Activated naive CD4-positive, alpha-beta T cell treated with anti-CD3 and anti-CD28 coated beads, Interleukin-2, amount 10 ng/mL, durations not matched to agents 7 days and 5 days (primary cell): ENCODE results near the gene CENPL.
"Not testable (repeated sequence)": the region's sequence is repeated elsewhere in the genome, so short reads cannot be mapped to it uniquely, and the experiment has no call there.

Experiments used
- CTCF ChIA-PET: fragments of 350-600 bp; sonication (Branson Sonifier 250); formaldehyde crosslinking; loops from one replicate; lab custom pipeline; 2021; ENCODE audit warnings: antibody characterized with exemption; lab: Charles Lee
- DNase-seq: peaks from one replicate; pipeline ENCODE4 v3.0.0-alpha.2; 2020
- H3K27ac Mint-ChIP-seq: one replicate; pipeline ENCODE4 v1.8.0; 2021; ENCODE audit warnings: mild to moderate bottlenecking, moderate library complexity, mixed read lengths
- H3K27me3 Mint-ChIP-seq: one replicate; pipeline ENCODE4 v1.8.0; 2021; ENCODE audit warnings: mild to moderate bottlenecking, mixed read lengths
- H3K36me3 Mint-ChIP-seq: one replicate; pipeline ENCODE4 v1.8.0; 2021; ENCODE audit warnings: mixed read lengths
- H3K4me1 Mint-ChIP-seq: one replicate; pipeline ENCODE4 v1.8.0; 2021; ENCODE audit warnings: mixed read lengths
- H3K4me3 Mint-ChIP-seq: one replicate; pipeline ENCODE4 v1.8.0; 2021; ENCODE audit warnings: mild to moderate bottlenecking, moderate library complexity, mixed read lengths
- H3K9me3 Mint-ChIP-seq: one replicate; pipeline ENCODE4 v1.8.0; 2021; ENCODE audit warnings: mixed read lengths

The CENPL gene

DNA sequence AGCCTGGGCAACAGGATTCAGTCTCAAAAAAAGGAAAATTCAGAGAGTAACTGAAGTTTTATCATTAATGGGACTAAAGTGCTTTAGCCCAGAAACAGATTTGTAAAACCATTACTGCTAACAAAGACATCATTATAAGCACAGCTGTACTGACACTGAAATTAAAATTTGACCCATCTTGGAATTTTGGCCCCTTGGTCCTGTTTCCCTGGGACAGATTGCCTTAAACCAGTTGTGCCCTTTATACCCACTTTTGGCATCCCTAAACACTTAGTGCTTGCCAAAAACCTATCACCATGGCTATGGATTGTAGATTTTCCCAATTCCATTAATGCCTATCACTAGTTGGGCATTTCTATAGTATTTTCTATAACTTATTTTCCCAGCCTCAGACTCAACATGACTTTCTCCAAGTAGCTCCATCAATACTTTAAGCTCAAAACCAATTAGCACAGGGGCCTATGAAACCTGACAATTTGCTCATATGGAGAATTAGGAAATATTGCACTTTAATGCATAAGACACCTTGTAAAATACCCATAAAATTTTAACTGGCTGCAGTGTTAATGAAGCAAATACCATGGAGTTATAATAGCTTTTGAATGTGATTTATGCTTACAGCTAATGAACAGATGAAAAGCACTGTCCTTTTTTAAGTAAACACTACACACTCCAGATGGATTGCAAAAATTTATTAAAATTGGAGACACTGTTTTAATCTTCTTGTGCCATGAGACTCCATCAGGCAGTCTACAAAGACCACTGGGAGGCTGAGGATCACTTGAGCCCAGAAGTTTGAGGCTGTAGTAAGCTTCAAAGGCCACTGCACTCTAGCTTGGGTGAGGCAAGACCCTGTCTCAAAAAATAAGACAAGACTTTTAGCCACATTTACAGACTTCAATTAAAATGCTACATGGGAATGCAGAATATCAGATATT, 38.8 kb upstream of the CENPL start:
- H3K4me3 Mint-ChIP-seq = no peak overlapping the region
- peak overlapping the region; percentile 80 for H3K27ac Mint-ChIP-seq
- H3K27me3 Mint-ChIP-seq = no peaks in the 10 kb centered on the region
- no peak for DNase-seq
- H3K9me3 Mint-ChIP-seq = no peaks in the 10 kb centered on the region
- H3K36me3 Mint-ChIP-seq = peaks cover 55% of the 10 kb centered on the region
- CTCF ChIA-PET = interaction anchor here (0.5 kb wide), 1 partner anchor 1166 kb away, joined by 4 read pairs; no protein-coding TSS in a partner anchor
- peaks cover 39% of the 10 kb centered on the region for H3K4me1 Mint-ChIP-seq

DNA sequence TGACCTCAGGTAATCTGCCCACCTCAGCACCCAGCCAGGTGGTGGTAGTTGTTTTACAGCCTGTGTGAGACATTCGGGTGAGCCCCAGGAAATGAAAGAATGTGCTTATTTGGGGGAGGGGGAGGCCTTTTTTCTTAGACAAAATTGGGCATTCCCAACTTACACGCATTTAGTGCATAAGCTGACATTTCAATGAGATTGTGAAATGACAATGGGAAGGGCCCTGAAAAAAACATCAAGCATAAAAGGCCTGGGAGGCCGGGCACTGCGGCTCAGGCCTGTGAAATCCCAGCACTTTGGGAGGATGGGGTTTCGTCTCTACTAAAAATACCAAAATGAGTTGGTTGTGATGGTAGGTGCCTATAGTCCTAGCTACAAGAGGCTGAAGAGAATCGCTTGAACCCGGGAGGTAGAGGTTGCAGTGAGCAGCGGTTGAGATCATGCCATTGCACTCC, 38.1 kb upstream of the CENPL start:
- Mint-ChIP-seq H3K4me1 (peaks cover 39% of the 10 kb centered on the region), H3K4me3 (no peak overlapping the region), H3K36me3 (peaks cover 59% of the 10 kb centered on the region), H3K9me3 (no peaks in the 10 kb centered on the region), H3K27me3 (no peaks in the 10 kb centered on the region), H3K27ac (no peak overlapping the region)
- DNase-seq = no peak
- CTCF ChIA-PET = no interaction called here

DNA sequence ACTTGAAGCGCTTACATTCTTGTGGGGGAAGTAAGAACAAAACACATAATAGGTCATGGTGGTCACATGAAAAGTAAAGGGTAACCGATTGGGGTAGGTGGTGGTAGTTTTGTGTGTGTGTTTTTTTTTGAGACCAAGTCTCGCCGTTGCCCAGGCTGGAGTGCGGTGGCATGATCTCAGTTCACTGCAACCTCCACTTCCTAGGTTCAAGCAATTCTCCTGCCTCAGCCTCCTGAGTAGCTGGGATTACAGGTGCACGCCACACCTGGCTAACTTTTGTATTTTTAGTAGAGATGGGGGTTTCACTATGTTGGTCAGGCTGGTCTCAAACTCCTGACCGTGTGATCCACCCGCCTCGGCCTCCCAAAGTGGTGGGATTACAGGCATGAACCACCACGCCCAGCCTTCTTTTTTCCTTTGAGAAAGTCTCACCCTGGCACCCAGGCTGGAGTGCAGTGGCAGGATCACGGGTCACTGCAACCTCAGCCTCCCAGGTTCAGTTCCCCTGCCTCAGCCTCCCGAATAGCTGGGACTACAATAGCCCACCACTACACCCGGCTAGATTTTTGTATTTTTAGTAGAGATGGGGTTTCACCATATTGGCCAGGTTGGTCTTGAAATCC, 37.6 kb upstream of the CENPL start:
- H3K4me1 Mint-ChIP-seq = peaks cover 39% of the 10 kb centered on the region
- not testable (repeated sequence) for DNase-seq

DNA sequence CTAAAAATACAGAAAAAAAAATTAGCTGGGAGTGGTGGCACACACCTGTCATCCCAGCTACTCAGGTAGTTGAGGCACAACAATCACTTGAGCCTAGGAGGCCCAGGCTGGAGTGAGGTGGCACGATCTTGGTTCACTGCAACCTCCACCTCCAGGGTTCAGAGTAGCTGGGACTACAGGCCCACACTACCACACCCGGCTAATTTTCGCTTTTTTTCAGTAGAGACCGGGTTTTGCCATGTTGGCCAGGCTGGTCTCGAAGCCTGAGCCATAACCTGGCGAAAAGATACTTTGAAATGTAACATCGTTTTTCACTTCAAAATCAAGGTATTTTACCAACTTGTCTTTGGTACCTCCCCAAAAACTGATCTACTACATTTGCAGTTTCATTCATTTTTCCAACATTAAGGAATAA, 37.1 kb upstream of the CENPL start:
- Mint-ChIP-seq H3K36me3 (peaks cover 59% of the 10 kb centered on the region), H3K27ac (peak overlapping the region; percentile 5), H3K9me3 (no peaks in the 10 kb centered on the region), H3K27me3 (no peaks in the 10 kb centered on the region), H3K4me1 (peaks cover 37% of the 10 kb centered on the region), H3K4me3 (no peak overlapping the region)
- DNase-seq = no peak
- CTCF ChIA-PET = no interaction called here

More for the DNA sequence above, 37.6 kb upstream of the CENPL start:
- H3K9me3 Mint-ChIP-seq, CTCF ChIA-PET, H3K27me3 Mint-ChIP-seq, H3K4me3 Mint-ChIP-seq: not testable (repeated sequence)
- Mint-ChIP-seq H3K36me3 (peaks cover 62% of the 10 kb centered on the region), H3K27ac (peak overlapping the region; percentile 5)

DNA sequence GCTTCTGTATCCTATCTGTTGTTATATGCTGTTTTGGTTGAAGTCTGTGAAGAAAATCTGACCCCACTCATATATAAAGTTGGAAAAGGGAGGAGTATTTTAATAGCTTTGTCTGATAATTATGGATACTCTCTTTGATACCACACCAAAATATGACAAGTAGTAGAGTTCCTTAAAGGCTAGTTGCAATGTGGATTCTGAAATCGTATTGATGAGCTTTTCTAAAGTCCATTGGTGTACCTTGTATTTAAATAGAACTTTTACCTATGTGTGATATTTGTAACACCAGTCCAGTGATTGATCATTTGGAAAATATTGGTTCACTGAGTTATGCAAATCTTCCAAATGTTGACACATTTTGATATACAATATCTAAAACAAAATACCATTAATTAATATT, 35.4 kb upstream of the CENPL start:
- H3K27me3 Mint-ChIP-seq = no peaks in the 10 kb centered on the region
- no peak overlapping the region for H3K4me3 Mint-ChIP-seq
- H3K36me3 Mint-ChIP-seq = peaks cover 53% of the 10 kb centered on the region
- no peak for DNase-seq
- H3K4me1 Mint-ChIP-seq = peaks cover 20% of the 10 kb centered on the region
- CTCF ChIA-PET = interaction anchor here (1.0 kb wide), 1 partner anchor 8 kb away, joined by 3 read pairs; no protein-coding TSS in a partner anchor
- H3K27ac Mint-ChIP-seq = peak overlapping the region; percentile 1
- no peaks in the 10 kb centered on the region for H3K9me3 Mint-ChIP-seq

DNA sequence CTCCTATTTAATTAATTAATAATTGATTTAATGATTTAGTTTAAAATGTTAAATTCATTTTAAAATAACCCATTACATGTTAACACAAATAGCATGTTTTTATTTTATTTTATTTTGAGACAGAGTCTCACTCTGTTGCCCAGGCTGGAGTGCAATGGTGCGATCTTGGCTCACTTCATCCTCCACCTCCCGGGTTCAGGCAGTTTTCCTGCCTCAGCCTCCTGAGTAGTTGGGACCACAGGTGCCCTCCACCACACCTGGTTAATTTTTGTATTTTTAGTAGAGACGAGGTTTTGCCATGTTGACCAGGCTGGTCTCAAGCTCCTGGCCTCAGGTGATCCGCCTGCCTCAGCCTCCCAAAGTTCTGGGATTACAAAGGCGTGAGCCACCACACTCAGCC, 34.9 kb upstream of the CENPL start:
- H3K27me3 Mint-ChIP-seq, H3K9me3 Mint-ChIP-seq, DNase-seq, H3K4me3 Mint-ChIP-seq, CTCF ChIA-PET, H3K27ac Mint-ChIP-seq: not testable (repeated sequence)
- Mint-ChIP-seq H3K36me3 (peaks cover 53% of the 10 kb centered on the region), H3K4me1 (peaks cover 15% of the 10 kb centered on the region)

DNA sequence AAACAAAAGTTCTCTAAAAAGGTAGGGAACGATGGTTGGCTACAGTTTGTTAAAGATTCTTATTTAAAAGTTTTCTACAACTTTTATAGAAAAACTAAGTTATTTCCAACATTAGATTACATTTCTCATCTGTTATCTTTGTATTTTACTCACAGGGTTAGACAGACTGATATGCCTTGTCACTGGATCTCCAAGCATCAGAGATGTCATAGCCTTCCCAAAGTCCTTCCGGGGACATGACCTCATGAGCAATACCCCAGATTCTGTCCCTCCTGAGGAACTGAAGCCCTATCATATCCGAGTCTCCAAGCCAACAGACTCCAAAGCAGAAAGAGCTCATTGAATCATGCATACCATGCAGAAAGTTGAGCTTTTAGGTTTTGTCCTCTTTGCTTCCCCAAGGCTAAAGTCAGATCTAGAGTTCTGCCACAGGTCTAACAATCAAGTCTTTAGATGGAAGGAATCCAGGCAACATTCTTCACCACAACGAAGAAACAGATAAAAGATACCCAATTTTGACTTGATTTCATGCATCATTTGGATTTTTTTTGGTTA, 32.8 kb upstream of the CENPL start:
- no peaks in the 10 kb centered on the region for H3K27me3 Mint-ChIP-seq
- no peak overlapping the region for H3K4me3 Mint-ChIP-seq
- no peaks in the 10 kb centered on the region for H3K9me3 Mint-ChIP-seq
- peaks cover 2% of the 10 kb centered on the region for H3K4me1 Mint-ChIP-seq
- no peak overlapping the region for H3K27ac Mint-ChIP-seq
- no peak for DNase-seq
- peaks cover 47% of the 10 kb centered on the region for H3K36me3 Mint-ChIP-seq
- CTCF ChIA-PET = no interaction called here

DNA sequence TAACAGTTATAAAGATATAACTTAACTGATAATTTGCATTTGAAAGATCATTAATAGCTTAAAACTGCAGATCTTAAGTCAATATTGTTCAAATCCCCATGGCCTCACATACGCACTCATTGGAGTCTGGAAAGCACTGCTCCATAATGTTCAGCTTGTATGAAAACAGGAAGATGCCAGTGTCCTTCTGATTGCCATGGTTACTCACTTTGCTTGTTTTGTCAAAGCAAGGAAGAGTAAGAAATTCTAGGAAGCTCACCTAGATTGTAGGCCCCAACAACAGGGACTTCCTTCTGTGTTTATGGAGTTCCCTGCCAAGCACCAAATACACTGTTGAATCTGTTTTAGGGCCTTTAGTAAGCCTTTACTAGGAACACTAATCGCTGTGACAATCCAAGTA, 32.2 kb upstream of the CENPL start:
- Mint-ChIP-seq H3K4me3 (no peak overlapping the region), H3K9me3 (no peaks in the 10 kb centered on the region), H3K36me3 (peaks cover 46% of the 10 kb centered on the region), H3K27ac (no peak overlapping the region), H3K27me3 (no peaks in the 10 kb centered on the region), H3K4me1 (peaks cover under 1% of the 10 kb centered on the region)
- CTCF ChIA-PET = no interaction called here
- DNase-seq = no peak

DNA sequence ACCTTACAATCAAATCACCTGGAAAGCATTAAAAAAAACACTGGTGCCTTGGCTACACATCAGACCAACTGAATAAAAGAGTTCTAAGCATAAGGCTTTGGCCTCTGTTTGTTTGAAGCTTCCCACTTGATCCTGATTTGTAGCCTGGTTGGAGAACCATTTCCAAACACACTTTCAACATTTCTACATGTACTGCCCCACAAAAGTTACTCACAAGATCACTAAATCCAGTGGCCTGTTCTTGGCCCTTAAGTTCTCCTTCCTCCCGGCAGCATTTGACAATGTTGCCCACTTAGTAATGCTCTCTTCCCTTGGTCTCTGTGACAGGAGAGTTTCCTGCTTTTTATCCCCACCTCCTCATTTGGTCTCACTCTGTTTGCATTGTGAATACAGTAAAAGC, 31.3 kb upstream of the CENPL start:
- Mint-ChIP-seq H3K4me1 (no peaks in the 10 kb centered on the region), H3K9me3 (no peaks in the 10 kb centered on the region), H3K4me3 (no peak overlapping the region), H3K27me3 (no peaks in the 10 kb centered on the region), H3K36me3 (peaks cover 48% of the 10 kb centered on the region), H3K27ac (no peak overlapping the region)
- CTCF ChIA-PET = no interaction called here
- DNase-seq = no peak

DNA sequence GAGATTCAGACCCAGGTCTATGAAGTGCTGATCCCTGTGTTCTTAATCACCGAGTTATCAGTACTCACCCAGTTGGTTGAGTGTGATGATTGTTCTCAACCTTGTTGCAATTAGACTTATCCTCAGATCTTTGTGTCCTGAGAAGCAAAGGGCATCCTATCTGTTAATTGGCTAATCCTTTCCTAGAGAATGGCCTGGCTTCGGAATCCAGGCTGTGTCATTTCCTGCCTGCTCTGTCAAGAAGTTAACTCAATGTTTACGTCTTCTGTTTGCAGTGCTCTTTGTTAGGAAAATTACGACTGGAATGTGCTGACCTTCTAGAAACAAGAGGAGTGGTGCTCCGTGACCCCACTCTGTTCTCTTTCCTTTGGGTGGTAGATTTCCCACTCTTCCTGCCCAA, 28.4 kb upstream of the CENPL start:
- CTCF ChIA-PET = no interaction called here
- Mint-ChIP-seq H3K4me3 (no peak overlapping the region), H3K27me3 (no peaks in the 10 kb centered on the region), H3K9me3 (no peaks in the 10 kb centered on the region), H3K4me1 (no peaks in the 10 kb centered on the region), H3K27ac (no peak overlapping the region), H3K36me3 (peaks cover 44% of the 10 kb centered on the region)
- DNase-seq = no peak

DNA sequence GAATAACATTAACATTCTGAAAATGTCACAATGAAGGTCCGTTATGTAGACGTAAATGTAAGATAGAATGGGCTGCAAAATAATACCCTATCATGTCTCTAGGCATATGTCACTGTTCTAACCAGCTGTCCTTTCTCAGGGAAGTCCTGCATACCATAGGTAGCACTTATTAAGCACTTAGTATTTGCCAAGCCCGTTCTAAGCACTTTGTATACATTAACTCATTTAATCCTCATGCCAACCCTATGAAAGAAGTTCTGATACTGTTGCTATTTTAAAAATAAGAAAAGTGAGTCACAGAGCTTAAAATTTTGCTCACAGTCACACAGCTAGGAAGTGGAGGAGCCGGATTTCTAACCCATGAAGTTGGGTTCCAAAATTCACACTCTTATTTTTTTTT, 27.4 kb upstream of the CENPL start:
- CTCF ChIA-PET = interaction anchor here (0.6 kb wide), 1 partner anchor 8 kb away, joined by 3 read pairs; no protein-coding TSS in a partner anchor
- no peak for DNase-seq
- Mint-ChIP-seq H3K4me1 (no peaks in the 10 kb centered on the region), H3K4me3 (no peak overlapping the region), H3K9me3 (no peaks in the 10 kb centered on the region), H3K27ac (no peak overlapping the region), H3K36me3 (peaks cover 38% of the 10 kb centered on the region), H3K27me3 (no peaks in the 10 kb centered on the region)

DNA sequence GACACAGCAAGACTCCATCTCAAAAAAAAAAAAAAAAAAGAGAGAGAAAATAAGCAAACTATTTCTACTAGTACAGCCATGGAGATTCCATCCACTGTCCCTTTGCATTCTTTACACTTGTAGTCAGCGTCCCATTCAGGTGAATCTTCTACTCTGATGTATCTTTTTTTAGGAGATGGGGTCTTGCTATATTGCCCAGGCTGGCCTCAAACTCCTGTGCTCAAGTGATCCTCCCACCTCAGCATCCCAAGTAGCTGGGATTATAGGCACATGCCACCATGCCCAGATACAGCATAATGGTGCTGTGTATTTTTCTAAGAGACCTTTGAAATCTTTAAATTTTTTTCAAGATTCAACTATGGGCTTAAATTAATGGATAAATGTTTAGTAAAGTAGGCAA, 8.1 kb upstream of the CENPL start:
- Mint-ChIP-seq H3K4me3 (no peak overlapping the region), H3K4me1 (peaks cover 7% of the 10 kb centered on the region), H3K36me3 (peaks cover 28% of the 10 kb centered on the region), H3K27me3 (no peaks in the 10 kb centered on the region), H3K9me3 (no peaks in the 10 kb centered on the region), H3K27ac (no peak overlapping the region)
- CTCF ChIA-PET = no interaction called here
- no peak for DNase-seq

DNA sequence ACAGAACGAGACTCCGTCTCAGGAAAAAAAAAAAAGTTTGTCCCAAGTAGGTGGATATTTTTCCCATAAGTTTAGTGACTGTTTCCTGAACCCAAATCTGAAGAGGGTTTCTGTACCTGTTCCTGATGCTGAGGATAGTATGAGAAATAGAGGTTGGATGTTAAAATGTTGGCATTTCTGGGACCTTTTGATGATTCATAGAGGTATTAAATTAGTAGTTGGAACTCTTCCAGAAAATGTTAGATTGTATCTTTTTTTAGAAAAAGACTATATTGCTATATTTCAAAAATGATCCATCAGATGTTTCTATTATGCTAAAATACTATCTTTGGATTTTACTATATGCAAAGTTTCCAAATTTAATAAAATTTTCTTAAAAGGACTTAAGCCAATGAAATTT, 2.9 kb upstream of the CENPL start:
- no peak for DNase-seq
- Mint-ChIP-seq H3K36me3 (peaks cover 31% of the 10 kb centered on the region), H3K27ac (no peak overlapping the region), H3K4me3 (no peak overlapping the region), H3K4me1 (peaks cover 43% of the 10 kb centered on the region), H3K27me3 (no peaks in the 10 kb centered on the region), H3K9me3 (no peaks in the 10 kb centered on the region)
- CTCF ChIA-PET = interaction anchor here (1.4 to 6.9 kb wide), 2 partner anchors 392 to 398 kb away, joined by 3 to 55 read pairs; no protein-coding TSS in a partner anchor

DNA sequence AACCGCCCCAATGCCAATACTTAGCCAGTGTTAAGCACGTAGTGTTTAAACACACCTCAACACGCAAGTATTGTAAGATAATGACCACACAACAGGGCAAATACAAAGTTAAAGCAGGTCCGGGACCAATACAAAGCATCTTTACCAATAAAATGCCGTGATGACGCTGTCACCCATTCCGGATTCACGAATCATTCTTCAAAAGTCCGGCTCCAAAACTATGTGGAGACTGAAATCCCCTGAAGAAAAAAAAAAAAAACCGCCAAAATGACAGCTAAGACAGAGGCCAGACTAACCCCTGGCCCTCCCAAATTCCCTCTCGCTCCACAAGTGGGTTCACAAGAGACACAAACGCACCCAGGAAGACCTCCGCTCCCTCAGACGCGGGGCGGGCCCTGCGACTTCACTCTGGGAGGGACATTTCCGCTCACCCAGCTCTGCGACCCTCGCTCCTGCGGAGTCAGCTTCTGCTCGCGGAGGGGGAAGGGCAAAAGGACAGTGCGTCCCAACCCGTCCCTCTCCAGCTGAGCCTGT, 835 bp downstream of the CENPL start:
- H3K4me1 Mint-ChIP-seq = peaks cover 64% of the 10 kb centered on the region

More for the DNA sequence above, 835 bp downstream of the CENPL start:
- H3K4me3 Mint-ChIP-seq = peak overlapping the region; percentile 85
- CTCF ChIA-PET = interaction anchor here (6.9 kb wide), 1 partner anchor 394 kb away, joined by 55 read pairs; no protein-coding TSS in a partner anchor
- no peak for DNase-seq
- no peaks in the 10 kb centered on the region for H3K9me3 Mint-ChIP-seq
- H3K27ac Mint-ChIP-seq = peak overlapping the region; percentile 98
- peaks cover 39% of the 10 kb centered on the region for H3K36me3 Mint-ChIP-seq
- H3K27me3 Mint-ChIP-seq = no peaks in the 10 kb centered on the region
